Fibroblast of lung (primary cell): ENCODE results near the gene SPTB. TPM values are rescaled to one million over a fixed set of nuclear protein-coding genes. Genes with fewer than 3 reads are reported as not detected.

Experiments used
- DNase-seq, 2 donors: peaks; one replicate each; pipeline versions ENCODE4 v3.0.0 to v3.0.0-alpha.2; 2010; ENCODE audit warnings: low read depth in 2 of 2
- H2AFZ ChIP-seq: 2 replicates; pipeline ENCODE4 v1.5.1; 2012; ENCODE audit warnings: low read length, control low read depth, inconsistent platforms
- H3K27ac ChIP-seq: 2 replicates; pipeline ENCODE4 v1.5.1; 2011; ENCODE audit warnings: low read length, control low read depth; ENCODE audit not compliant: insufficient read depth
- H3K27me3 ChIP-seq: 2 replicates; pipeline ENCODE4 v1.5.1; 2011; ENCODE audit warnings: mild to moderate bottlenecking, low read length; ENCODE audit not compliant: control insufficient read depth, insufficient read depth
- H3K36me3 ChIP-seq: 2 replicates; pipeline ENCODE4 v1.5.1; 2011; ENCODE audit warnings: low read length; ENCODE audit not compliant: control insufficient read depth, insufficient read depth
- H3K4me1 ChIP-seq: 2 replicates; pipeline ENCODE4 v1.5.1; 2011; ENCODE audit warnings: low read length; ENCODE audit not compliant: control insufficient read depth, insufficient read depth; ENCODE audit errors: extremely low read depth
- H3K4me2 ChIP-seq: 2 replicates; pipeline ENCODE4 v1.5.1; 2011; ENCODE audit warnings: low read length, control low read depth; ENCODE audit not compliant: insufficient read depth; ENCODE audit errors: extremely low read depth
- H3K4me3 ChIP-seq, 4 experiments: fragments of 200-600 bp in 1 of 4; sonication (generic) in 1 of 4; replicated peaks in 1 of 4; 2 replicates each; pipeline ENCODE4 v1.5.1; 2011 to 2016; ENCODE audit warnings: low read length in 4 of 4, low read depth in 3 of 4, mild to moderate bottlenecking in 3 of 4, control low read depth in 2 of 4, inconsistent platforms in 1 of 4, mixed read lengths in 1 of 4; ENCODE audit not compliant: insufficient read depth in 1 of 4; ENCODE audit errors: control extremely low read depth in 1 of 4
- H3K79me2 ChIP-seq: 2 replicates; pipeline ENCODE4 v1.5.1; 2012; ENCODE audit warnings: mild to moderate bottlenecking, low read length, inconsistent platforms; ENCODE audit not compliant: control insufficient read depth, insufficient read depth
- H3K9ac ChIP-seq: 2 replicates; pipeline ENCODE4 v1.5.1; 2011; ENCODE audit warnings: mild to moderate bottlenecking, low read length, control low read depth; ENCODE audit not compliant: insufficient read depth
- H3K9me3 ChIP-seq: 2 replicates; pipeline ENCODE4 v1.5.1; 2012; ENCODE audit warnings: low read depth, low read length; ENCODE audit not compliant: control insufficient read depth, insufficient read depth
- H4K20me1 ChIP-seq: 2 replicates; pipeline ENCODE4 v1.5.1; 2011; ENCODE audit warnings: low read length; ENCODE audit not compliant: control insufficient read depth, insufficient read depth; ENCODE audit errors: extremely low read depth
- EZH2 ChIP-seq: IDR thresholded peaks from 2 replicates; pipeline ENCODE4 v1.5.1; 2012; ENCODE audit warnings: low read length, control low read depth, mild to moderate bottlenecking; ENCODE audit errors: missing control alignments
- polyA plus RNA-seq, 2 donors: library from polyadenylated mRNA; depleted of rRNA in 1 of 2; stranded (reverse) in 1 of 2; unstranded in 1 of 2; fragments of >200 nt; gene quantifications; 2 replicates each; pipeline ENCODE4 v1.2.1, GENCODE V29; 2011 to 2012; ENCODE audit warnings: missing spikeins in 1 of 2
- total RNA-seq: library from RNA; depleted of rRNA; stranded (reverse); fragments of >200 nt; gene quantifications from 2 replicates; pipeline ENCODE4 v1.2.1, GENCODE V29; 2014
- TF ChIP-seq, protein P1 (sequence below), 2 donors: IDR thresholded peaks in 1 of 2; conservative IDR thresholded peaks in 1 of 2; 1 replicate in 1 of 2; 2 replicates in 1 of 2; pipeline ENCODE4 v1.5.1; 2011 to 2012; ENCODE audit warnings: low read length in 2 of 2, control low read depth in 1 of 2, inconsistent platforms in 1 of 2, low read depth in 1 of 2, mild to moderate bottlenecking in 1 of 2

SPTB gene
- total and polyA plus RNA-seq, 2 donors (not counting 1 experiment from before 2014, with no cell fraction given): not detected

DNA sequence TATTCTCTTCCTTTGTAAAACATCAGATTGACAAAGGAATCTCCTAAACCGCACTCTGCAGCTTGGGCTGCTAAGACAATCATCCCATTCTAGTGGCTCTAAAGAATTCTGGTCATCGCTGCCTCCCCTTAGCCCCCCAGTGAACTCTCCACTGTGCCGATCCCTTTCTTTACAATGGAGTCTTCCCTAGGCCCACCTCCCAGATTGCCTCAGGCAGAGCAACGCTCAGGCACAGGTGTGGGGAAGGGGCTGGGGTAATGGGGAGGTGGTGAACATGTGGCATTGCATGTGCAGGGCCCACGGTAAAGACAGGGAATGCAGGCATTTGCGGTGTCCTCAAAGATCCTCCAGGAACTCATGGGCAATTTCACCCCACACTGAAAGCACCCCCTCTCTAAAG lies 89.2 kb downstream of the SPTB start:
- H3K4me3 ChIP-seq: no peak overlapping the region
- H3K36me3 ChIP-seq: no peaks in the 10 kb centered on the region
- no peak overlapping the region for H3K9ac ChIP-seq
- no peak overlapping the region for H2AFZ ChIP-seq
- no peaks in the 10 kb centered on the region for H4K20me1 ChIP-seq
- no peaks in the 10 kb centered on the region for H3K9me3 ChIP-seq
- no peak overlapping the region for H3K27ac ChIP-seq
- peaks cover 4% of the 10 kb centered on the region for H3K27me3 ChIP-seq
- no peak for DNase-seq
- H3K4me2 ChIP-seq: no peak overlapping the region
- H3K4me1 ChIP-seq: peaks cover 6% of the 10 kb centered on the region
- no peaks in the 10 kb centered on the region for H3K79me2 ChIP-seq
- TF ChIP-seq EZH2: no peak

DNA sequence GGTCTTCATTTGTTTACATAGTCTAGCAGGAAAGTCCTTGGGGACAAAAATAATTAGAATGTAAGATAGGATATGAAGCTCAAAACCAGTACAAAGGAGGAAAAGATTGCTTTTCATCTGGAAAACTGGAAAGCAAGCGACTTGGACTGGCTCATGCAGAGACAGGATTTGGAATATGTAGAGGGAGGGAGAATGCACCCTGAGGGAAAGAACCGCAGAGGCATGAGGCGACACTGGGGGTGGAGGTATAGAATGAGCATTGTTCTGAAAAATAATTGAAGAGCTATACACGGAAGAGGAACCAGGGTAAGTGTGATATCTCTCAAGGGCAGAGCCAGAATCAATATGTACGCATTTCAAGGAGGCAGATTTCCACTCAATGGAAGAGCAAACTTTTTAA lies 90.0 kb downstream of the SPTB start:
- TF ChIP-seq EZH2: no peak
- TF ChIP-seq, protein P1, sequence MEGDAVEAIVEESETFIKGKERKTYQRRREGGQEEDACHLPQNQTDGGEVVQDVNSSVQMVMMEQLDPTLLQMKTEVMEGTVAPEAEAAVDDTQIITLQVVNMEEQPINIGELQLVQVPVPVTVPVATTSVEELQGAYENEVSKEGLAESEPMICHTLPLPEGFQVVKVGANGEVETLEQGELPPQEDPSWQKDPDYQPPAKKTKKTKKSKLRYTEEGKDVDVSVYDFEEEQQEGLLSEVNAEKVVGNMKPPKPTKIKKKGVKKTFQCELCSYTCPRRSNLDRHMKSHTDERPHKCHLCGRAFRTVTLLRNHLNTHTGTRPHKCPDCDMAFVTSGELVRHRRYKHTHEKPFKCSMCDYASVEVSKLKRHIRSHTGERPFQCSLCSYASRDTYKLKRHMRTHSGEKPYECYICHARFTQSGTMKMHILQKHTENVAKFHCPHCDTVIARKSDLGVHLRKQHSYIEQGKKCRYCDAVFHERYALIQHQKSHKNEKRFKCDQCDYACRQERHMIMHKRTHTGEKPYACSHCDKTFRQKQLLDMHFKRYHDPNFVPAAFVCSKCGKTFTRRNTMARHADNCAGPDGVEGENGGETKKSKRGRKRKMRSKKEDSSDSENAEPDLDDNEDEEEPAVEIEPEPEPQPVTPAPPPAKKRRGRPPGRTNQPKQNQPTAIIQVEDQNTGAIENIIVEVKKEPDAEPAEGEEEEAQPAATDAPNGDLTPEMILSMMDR (conservative IDR thresholded peaks at IDR 0.05 in 1 of 2, IDR thresholded peaks at IDR 0.05 in 1 of 2; ENCODE audit: low read depth in 1 of 2, low read length in 2 of 2): no peak
- Histone ChIP-seq H3K9me3 (no peaks in the 10 kb centered on the region), H3K9ac (no peak overlapping the region), H3K4me3 (no peak overlapping the region), H3K27me3 (peaks cover 2% of the 10 kb centered on the region), H4K20me1 (no peaks in the 10 kb centered on the region), H3K36me3 (no peaks in the 10 kb centered on the region), H3K79me2 (no peaks in the 10 kb centered on the region), H3K4me1 (peaks cover 6% of the 10 kb centered on the region), H3K27ac (no peak overlapping the region), H2AFZ (no peak overlapping the region), H3K4me2 (no peak overlapping the region)
- DNase-seq: no peak

DNA sequence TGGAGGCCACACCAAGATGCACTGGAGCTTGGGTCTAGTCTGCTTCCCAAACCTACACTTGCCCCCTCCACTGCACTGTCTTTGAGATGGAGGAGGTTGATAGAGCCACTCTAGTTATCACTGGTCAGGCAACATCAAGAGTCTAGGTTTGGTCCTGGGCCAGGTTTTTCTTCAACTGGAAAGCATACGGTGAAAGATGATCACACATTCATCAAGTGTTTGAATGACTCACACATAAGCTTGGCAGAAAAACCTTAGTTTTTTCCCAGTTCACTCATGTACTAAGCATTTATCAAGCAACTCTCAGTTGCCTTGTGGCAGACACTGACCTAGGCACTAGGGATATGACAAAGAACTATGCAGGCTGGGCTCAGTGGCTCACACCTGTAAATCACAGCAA lies 91.0 kb downstream of the SPTB start:
- H3K27ac ChIP-seq: no peak overlapping the region
- peak; percentile 78 to 97 for DNase-seq
- H3K4me1 ChIP-seq: peaks cover 6% of the 10 kb centered on the region
- H4K20me1 ChIP-seq: no peaks in the 10 kb centered on the region
- no peaks in the 10 kb centered on the region for H3K79me2 ChIP-seq
- no peak overlapping the region for H2AFZ ChIP-seq
- no peaks in the 10 kb centered on the region for H3K9me3 ChIP-seq
- no peaks in the 10 kb centered on the region for H3K36me3 ChIP-seq
- peaks cover 2% of the 10 kb centered on the region for H3K27me3 ChIP-seq
- H3K9ac ChIP-seq: no peak overlapping the region
- H3K4me3 ChIP-seq: no peak overlapping the region
- TF ChIP-seq, protein P1 (conservative IDR thresholded peaks at IDR 0.05 in 1 of 2, IDR thresholded peaks at IDR 0.05 in 1 of 2; ENCODE audit: low read depth in 1 of 2, low read length in 2 of 2): no peak
- no peak for TF ChIP-seq EZH2
- H3K4me2 ChIP-seq: no peak overlapping the region
